Vagina (tissue), 2 donors: Measurements from ENCODE around the gene GATD1.

Experiments
- POLR2A ChIP-seq, 2 donors: fragments of 450-650 bp; IDR thresholded peaks; one replicate each; pipeline ENCODE4 v1.6.1; 2017; ENCODE audit warnings: antibody characterized with exemption in 2 of 2, mild to moderate bottlenecking in 2 of 2, moderate library complexity in 2 of 2
- POLR2AphosphoS5 ChIP-seq, 2 donors: sonication (generic); formaldehyde crosslinking; IDR thresholded peaks; one replicate each; pipeline ENCODE4 v1.9.0; 2017; ENCODE audit warnings: antibody characterized with exemption in 2 of 2, mild to moderate bottlenecking in 2 of 2, low read depth in 1 of 2; ENCODE audit not compliant: insufficient read depth in 1 of 2

DNA sequence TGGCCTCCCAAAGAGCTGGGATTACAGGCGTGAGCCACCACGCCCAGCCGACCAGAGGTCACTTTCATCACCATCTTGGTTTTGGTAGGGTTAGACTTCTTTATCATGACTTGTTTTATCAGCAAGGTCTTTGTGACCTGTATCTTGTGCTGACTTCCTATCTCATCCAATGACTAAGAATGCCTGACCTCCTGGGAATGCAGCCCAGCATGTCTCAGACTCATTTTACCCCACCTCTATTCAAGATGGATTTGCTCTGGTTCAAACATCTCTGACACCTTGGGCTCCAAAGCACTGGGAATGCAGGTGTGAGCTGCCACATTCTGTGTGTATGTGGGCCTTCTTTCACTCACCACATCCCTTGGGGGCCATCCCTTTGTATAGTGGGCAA lies 35.1 kb downstream of the GATD1 start:
- no peak for TF ChIP-seq POLR2AphosphoS5 (IDR thresholded peaks at IDR 0.05; ENCODE audit: insufficient read depth in 1 of 2, low read depth in 1 of 2)
- no peak for TF ChIP-seq POLR2A (IDR thresholded peaks at IDR 0.05)
